ENCODE data around the gene DNHD1. TPM values are rescaled to one million over a fixed set of nuclear protein-coding genes. Genes with fewer than 3 reads are reported as not detected.

DNHD1 gene
- total RNA-seq, 1 experiment from 2014 or later: 11.5 TPM

DNA sequence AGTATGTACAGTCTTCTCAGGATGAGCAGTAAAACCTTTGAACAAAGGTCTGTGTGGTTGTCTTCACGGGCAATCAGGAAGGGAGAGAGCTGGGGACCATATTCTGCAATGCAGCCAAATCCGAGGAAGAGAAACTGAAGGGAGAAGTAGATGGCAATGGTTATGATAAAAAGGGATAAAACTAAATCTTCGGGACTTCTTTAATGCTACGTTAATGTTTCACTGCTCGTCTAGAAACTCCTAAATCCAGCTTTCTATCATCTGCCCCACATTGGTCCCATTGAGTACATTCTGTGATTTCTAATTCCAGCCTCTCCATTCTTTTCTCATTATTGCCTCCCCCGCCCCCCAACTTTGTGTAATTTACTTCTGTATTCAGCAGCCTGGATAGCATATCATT, 14.1 kb upstream of the DNHD1 start (continued):
- TF ChIP-seq, protein P1, sequence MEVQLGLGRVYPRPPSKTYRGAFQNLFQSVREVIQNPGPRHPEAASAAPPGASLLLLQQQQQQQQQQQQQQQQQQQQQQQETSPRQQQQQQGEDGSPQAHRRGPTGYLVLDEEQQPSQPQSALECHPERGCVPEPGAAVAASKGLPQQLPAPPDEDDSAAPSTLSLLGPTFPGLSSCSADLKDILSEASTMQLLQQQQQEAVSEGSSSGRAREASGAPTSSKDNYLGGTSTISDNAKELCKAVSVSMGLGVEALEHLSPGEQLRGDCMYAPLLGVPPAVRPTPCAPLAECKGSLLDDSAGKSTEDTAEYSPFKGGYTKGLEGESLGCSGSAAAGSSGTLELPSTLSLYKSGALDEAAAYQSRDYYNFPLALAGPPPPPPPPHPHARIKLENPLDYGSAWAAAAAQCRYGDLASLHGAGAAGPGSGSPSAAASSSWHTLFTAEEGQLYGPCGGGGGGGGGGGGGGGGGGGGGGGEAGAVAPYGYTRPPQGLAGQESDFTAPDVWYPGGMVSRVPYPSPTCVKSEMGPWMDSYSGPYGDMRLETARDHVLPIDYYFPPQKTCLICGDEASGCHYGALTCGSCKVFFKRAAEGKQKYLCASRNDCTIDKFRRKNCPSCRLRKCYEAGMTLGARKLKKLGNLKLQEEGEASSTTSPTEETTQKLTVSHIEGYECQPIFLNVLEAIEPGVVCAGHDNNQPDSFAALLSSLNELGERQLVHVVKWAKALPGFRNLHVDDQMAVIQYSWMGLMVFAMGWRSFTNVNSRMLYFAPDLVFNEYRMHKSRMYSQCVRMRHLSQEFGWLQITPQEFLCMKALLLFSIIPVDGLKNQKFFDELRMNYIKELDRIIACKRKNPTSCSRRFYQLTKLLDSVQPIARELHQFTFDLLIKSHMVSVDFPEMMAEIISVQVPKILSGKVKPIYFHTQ (CRISPR knock-in tag; IDR thresholded peaks at IDR 0.05): no peak
- TF ChIP-seq, protein P2, sequence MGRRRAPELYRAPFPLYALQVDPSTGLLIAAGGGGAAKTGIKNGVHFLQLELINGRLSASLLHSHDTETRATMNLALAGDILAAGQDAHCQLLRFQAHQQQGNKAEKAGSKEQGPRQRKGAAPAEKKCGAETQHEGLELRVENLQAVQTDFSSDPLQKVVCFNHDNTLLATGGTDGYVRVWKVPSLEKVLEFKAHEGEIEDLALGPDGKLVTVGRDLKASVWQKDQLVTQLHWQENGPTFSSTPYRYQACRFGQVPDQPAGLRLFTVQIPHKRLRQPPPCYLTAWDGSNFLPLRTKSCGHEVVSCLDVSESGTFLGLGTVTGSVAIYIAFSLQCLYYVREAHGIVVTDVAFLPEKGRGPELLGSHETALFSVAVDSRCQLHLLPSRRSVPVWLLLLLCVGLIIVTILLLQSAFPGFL (CRISPR knock-in tag; IDR thresholded peaks at IDR 0.05; ENCODE audit: borderline replicate concordance): no peak
- no peak for TF ChIP-seq PRRX2 (CRISPR knock-in tag; IDR thresholded peaks at IDR 0.05)
- no peak for TF ChIP-seq CBFB (CRISPR knock-in tag; IDR thresholded peaks at IDR 0.05; ENCODE audit: low read depth)
- TF ChIP-seq CREM (CRISPR knock-in tag; IDR thresholded peaks at IDR 0.05): no peak
- no peak for TF ChIP-seq ATF1 (CRISPR knock-in tag; IDR thresholded peaks at IDR 0.05)
- TF ChIP-seq SP1 (CRISPR knock-in tag; conservative IDR thresholded peaks at IDR 0.05): no peak

- peaks cover 17% of the 10 kb centered on the region for H3K36me3 Mint-ChIP-seq
- DNase-seq (ENCODE audit: low spot score) (no peak), ATAC-seq (no peak)
- peaks cover 10% of the 10 kb centered on the region for H3K4me1 Mint-ChIP-seq
- ChIA-PET POLR2A (no interaction called here), CTCF (interaction anchor here (1.1 kb wide), 1 partner anchor 106 kb away, joined by 3 read pairs; no protein-coding TSS in a partner anchor)
- no peaks in the 10 kb centered on the region for H3K9me3 Mint-ChIP-seq
- no peak overlapping the region for H3K4me3 Mint-ChIP-seq
- H3K27ac Mint-ChIP-seq: no peak overlapping the region
- no peaks in the 10 kb centered on the region for H3K27me3 Mint-ChIP-seq (ENCODE audit: low read depth)
- TF ChIP-seq ETV6 (CRISPR knock-in tag; IDR thresholded peaks at IDR 0.05) (no peak), OVOL2 (CRISPR knock-in tag; IDR thresholded peaks at IDR 0.05; ENCODE audit: borderline replicate concordance) (no peak), ZMAT4 (CRISPR knock-in tag; IDR thresholded peaks at IDR 0.05) (no peak), TEAD4 (CRISPR knock-in tag; IDR thresholded peaks at IDR 0.05) (no peak), SP1 (CRISPR knock-in tag; conservative IDR thresholded peaks at IDR 0.05) (no peak), ZNF263 (CRISPR knock-in tag; IDR thresholded peaks at IDR 0.05; ENCODE audit: low read depth) (no peak), ZNF671 (CRISPR knock-in tag; IDR thresholded peaks at IDR 0.05) (no peak), NR1H2 (CRISPR knock-in tag; IDR thresholded peaks at IDR 0.05) (no peak), MXD4 (CRISPR knock-in tag; IDR thresholded peaks at IDR 0.05; ENCODE audit: borderline replicate concordance) (no peak), PRDM15 (CRISPR knock-in tag; IDR thresholded peaks at IDR 0.05) (no peak), TP53 (CRISPR knock-in tag; IDR thresholded peaks at IDR 0.05) (no peak)
- TF ChIP-seq, protein P3, sequence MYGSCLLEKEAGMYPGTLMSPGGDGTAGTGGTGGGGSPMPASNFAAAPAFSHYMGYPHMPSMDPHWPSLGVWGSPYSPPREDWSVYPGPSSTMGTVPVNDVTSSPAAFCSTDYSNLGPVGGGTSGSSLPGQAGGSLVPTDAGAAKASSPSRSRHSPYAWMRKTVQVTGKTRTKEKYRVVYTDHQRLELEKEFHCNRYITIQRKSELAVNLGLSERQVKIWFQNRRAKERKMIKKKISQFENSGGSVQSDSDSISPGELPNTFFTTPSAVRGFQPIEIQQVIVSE (CRISPR knock-in tag; IDR thresholded peaks at IDR 0.05; ENCODE audit: borderline replicate concordance): no peak
- TF ChIP-seq, protein P4, sequence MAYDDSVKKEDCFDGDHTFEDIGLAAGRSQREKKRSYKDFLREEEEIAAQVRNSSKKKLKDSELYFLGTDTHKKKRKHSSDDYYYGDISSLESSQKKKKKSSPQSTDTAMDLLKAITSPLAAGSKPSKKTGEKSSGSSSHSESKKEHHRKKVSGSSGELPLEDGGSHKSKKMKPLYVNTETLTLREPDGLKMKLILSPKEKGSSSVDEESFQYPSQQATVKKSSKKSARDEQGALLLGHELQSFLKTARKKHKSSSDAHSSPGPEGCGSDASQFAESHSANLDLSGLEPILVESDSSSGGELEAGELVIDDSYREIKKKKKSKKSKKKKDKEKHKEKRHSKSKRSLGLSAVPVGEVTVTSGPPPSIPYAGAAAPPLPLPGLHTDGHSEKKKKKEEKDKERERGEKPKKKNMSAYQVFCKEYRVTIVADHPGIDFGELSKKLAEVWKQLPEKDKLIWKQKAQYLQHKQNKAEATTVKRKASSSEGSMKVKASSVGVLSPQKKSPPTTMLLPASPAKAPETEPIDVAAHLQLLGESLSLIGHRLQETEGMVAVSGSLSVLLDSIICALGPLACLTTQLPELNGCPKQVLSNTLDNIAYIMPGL (CRISPR knock-in tag; IDR thresholded peaks at IDR 0.05): no peak
- TF ChIP-seq, protein P5, sequence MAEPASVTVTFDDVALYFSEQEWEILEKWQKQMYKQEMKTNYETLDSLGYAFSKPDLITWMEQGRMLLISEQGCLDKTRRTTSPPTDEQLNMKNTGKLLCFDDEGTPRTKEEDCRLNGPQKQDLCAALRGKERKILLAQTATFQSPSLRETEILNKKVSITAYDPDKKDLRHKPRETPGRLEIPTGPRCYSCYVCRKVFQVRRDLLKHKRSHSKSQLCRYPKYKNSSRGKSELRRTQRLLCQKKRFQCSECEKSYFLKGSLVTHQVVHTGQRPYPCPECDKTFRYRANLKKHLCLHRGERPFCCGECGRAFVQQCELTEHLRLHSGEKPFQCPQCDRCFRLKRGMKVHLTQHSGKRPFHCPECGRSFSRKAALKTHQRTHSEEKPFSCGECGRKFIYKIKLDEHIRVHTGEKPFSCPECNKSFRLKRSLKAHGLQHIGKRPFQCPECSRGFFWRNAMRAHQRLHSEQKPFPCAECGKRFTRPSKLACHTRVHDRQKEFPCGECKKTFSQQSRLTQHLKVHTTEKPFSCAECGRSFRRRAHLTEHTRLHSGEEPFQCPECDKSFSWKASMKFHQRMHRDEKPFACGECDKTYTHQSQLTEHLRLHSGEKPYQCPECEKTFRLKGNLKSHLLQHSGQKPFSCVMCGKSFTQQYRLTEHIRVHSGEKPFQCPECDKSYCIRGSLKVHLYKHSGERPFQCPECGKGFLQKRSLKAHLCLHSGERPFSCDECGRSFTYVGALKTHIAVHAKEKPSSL (CRISPR knock-in tag; conservative IDR thresholded peaks at IDR 0.05): no peak
- TF ChIP-seq, protein P1 (CRISPR knock-in tag; IDR thresholded peaks at IDR 0.05): no peak
Measured at GRCh38 chr11:6485661-6486060, 11.4 kb upstream of the DNHD1 start.
